GM19438 (cell line): ENCODE data around the gene RGS9.

Experiments used
- ATAC-seq: cut with Tn5 transposase; IDR thresholded peaks from one replicate; pipeline ENCODE4 v1.9.1; 2021; ENCODE audit warnings: low read depth; ENCODE audit not compliant: unreplicated experiment

The RGS9 gene

DNA sequence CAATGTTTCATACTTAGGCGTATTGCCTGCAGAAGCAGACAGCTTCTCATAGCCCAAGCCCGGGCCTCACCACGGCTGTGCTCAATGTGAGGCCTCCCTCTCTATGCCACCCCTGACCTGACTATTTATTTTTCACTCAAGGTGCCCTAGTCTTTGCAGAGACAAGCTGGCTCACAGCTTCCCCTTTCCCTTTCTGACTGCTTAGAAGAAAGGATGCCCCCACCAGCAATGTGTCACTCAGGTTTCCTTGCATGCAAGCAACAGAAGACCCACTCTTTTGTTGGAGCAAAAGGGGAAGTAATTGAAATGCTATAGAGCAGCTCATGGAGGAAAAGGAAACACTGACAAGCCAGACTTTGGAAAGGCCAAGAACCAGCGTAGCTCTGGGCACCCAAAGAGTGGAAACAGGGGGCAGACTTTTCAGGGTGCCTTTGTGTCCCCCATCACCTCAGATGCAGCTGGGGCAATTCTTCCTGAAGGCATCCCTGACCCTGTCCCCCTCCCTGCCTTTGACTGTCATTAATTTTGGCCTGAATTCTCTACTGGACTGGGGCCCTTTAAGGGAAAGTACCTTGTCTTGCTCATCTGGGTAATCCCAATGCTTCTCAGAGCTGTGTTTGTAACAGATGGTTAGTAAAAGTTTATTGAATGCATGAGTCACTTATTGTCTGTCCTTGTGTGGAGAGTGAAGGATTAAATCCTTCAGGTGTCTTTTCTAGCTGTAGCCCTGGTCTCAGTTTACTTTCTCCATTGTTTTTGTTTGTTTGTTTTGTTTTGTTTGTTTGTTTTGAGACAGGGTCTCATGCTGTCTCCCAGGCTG lies 17.8 kb downstream of the RGS9 start:
- ATAC-seq, result peak; percentile 91

DNA sequence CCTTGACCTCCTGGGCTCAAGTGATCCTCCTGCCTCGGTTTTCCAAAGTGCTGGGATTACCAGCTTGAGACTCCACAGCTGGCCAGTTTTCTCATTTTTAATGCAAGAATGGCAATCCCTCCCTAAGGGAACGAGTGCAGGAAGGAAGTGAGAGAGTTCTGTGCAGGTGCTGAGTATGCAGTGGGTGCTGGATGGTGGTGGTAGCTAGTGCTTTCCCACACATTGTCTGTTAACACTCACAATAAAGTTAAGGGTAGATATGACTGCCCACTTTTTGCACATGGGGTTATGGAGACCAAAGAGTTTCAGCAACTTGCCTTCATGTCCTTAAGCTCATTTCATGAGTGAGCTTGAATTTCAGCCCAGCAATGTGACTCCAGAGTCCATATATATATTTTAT lies 18.5 kb downstream of the RGS9 start:
- peak; percentile 55 for ATAC-seq

DNA sequence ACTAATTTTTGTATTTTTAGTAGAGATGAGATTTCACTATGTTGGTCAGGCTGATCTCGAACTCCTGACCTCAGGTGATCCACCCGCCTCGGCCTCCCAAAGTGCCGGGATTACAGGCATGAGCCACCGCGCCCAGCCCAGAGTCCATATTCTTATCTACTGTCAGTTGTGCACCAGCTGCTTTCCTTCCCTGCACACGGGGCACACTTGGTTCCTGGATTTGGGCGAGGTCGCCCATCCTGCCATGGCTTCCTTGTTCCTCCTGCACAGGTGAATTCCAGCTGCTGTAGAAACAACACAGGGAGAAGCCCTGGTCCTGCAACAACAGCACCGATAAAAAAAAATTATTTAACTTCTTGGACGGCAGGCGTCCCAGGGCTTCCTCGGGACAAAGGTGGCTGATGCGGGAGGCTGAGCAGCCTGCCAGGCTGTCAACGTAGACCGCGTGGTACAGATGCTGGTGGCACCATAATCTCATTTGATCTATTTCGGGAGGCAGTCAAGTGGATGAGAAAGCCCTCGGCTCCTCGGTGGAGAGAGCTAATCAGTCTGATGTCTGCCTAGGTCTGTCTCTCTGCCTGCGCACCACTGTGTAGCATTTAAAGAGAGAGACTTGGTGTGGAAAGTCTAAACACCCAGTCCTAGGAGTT lies 19.1 kb downstream of the RGS9 start:
- no peak for ATAC-seq

DNA sequence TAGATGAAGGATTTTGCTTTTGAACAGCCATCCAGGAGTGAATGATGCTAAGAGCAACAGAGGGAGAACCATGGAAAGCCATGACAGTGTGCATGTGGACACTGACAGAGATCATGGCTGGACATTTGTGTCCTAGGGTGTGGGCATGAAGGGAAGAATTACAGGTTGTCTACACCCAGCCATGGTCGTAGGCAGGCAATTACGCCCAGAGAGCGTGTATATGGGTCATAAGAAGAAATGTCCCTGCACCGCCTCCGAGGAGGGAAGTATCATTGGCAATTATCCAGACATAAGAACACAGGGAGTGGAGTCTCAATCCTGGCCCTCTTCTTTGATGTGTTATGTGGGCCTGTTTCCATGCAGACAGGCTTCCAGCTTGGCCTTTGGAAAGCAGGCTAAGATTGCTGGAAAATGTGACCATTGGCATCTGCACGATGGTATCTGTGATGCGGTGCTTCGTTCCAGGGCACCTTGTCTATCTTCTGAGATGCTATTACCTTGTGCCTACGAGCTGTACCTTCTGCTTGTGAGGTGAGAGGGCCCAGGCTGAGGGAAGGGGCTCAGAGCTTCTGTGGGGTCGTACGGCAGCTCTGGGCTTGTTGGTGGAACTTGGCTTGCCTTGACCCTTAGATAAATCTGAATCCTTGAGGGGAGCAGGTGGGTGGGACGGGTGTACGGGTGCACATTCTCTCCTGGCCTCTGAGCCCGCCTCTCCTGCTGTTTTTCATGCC lies 19.8 kb downstream of the RGS9 start:
- ATAC-seq, result no peak

DNA sequence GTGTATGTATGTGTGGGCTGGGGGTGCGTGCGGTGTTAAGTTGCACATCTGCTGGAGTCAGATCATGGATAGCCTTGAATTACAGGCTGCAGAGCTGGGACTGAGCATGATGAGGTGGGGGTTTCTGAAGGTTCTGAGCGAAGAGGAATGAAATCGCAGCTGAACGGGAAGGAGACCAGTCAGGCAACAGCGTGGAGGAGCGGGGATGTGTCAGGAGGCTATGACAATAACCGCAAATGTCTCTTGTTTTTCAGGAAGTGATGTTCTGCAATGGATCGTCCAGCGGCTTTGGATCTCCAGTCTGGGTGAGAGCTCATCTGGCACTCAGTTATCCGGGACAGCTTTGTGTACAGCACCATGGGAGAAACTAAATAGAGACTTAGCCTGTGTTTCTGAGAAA lies 20.9 kb downstream of the RGS9 start:
- no peak for ATAC-seq

DNA sequence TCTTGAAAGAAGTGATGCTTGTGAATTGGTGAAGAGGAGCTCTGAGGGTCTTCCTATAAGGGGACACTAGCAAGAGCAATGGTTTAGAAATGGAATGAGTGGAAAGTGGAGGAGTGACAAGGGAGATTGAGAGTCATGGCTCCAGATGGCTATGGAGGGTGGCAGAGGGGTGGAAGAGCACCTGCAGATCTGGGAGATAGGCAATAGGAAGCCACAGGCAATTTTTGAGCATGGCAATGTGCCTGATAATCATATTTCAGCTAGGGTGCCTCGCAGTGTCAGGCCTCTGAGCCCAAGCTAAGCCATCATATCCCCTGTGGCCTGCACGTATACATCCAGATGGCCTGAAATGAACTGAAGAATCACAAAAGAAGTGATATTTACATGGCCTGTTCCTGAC lies 21.5 kb downstream of the RGS9 start:
- no peak for ATAC-seq

DNA sequence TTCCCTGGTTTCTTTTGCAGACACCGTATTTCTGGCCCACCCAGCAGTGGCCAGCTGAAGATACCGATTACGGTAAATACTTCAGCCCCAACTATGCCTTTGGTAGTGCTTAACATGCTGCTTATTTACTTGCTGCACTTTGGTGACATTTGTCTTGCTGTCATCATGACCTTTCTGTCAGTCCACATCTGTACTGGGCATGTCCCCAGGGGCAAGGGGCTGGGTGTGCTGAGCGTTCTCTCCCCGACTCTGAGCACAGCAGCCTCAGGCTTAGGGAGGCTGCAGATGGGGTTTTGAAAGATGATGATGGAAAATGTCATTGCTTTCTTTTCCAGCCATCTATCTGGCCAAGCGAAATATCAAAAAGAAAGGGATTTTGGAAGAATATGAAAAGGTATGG lies 23.3 kb downstream of the RGS9 start:
- no peak for ATAC-seq

DNA sequence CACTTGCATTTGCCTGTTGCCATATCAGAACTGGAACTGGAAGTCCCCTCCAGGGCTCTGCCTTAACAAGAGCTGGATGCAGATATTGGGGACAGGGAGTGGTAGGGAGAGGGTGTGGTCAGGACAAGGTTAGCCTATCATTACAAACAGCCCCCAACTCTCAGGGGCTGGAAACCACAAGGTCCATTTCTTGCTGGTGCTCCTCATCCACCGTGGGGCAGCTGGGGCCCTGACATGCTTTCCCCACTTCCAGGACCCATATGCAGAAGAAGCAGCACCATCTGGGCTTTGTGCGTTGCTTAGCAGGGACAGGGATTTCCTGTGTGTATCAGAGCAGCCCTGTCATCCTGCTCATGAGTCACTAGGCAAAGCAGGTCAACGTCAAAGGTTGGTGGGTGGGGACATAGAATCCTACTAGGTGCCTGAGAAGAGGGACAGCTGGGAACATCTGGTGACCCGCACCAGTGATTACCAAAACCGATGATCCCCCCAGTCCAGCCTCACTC lies 26.9 kb downstream of the RGS9 start:
- ATAC-seq, result peak; percentile 97

DNA sequence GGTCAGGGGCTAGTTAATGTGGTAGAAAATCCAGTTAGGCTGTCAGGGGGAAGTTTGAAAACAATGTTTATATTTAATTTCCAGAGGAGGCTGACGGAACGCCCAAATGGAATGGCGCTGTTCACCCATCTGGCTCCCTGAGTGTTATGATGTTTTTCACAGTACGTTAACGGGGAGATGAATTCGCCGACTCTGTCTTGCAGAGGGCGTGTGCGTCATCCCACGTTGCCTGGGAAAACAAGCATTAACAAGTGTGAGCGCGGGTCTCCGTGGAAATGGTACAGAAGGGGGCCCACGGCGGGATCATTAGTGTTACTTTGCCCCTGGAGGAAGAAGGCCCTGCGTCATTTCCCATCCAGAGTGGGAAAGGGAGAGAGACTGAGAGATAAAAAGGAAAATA lies 29.6 kb downstream of the RGS9 start:
- ATAC-seq, result no peak

DNA sequence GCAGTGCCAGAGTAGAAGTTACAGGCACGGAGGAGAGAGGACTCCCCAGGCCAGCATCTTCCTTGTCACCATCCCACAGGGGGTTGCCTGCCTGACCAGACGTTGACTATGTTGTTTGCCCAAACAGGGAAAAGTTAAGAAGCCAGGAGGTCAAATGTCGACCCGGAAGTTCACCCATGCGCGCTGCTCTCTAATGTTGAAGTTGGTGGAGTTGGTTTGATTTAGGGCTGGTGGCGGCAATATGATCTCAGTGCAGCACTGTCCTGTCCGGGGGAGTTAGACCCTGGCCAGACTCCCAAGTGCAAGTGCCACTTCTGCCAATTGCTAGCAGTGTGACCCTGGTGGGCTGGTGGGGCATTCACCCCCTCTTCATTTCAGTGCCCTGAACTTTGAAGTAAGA lies 30.4 kb downstream of the RGS9 start:
- ATAC-seq, result no peak

DNA sequence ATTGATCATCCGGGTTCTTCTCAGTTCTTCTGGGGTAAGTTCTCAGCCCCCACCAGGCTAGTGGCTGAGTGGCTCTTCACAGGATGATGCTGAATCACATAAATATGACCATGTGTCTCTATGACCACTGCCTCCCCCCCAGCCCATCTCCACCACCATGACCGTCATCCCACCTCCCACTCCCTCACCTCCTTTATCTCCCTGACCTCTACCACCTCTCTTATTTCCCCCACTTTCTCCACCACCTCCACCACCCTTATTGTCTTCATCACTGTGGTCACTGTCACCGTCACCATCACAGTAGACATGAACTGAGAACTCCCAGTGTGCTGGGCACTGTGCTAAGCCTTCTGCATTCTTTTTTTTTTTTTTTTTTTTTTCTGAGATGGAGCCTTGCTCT lies 32.5 kb downstream of the RGS9 start:
- no peak for ATAC-seq

DNA sequence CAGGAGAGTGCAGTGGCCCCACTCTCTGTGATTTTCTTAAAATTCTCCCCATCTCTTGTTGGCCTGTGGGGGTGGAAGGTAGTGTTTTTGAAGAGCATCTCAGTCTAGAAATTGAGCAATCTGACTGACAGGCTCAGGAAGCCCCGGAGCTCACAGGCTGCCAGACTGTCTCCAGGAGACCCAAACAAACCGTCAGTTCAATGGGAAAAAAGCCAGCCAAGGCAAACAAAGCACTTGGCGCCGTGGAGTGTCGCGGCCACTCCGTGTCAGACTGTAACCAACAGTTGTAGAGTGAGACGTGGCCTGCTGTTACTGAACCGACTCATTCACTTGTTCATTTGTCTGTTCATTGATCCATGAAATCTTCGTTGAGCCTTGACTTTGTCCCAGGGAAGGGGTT lies 33.7 kb downstream of the RGS9 start:
- no peak for ATAC-seq

DNA sequence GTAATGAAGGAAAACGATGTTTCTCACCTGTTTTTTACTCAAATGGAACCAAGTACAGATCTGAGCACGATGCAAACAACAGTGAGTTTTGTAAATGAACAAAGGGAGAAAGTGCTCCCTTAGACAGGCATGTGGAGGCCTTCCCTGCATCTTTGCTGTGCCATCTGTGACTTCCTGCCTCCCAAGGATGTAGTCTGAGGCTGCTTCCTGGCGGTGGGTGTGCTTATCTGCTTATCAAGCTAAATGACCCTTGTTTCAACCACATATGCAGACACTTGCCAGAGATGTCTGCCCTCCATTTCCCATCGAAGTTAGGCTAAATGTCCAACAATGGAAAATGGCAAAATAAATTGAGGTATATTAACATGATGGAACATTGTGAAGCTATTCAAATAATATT lies 34.6 kb downstream of the RGS9 start:
- ATAC-seq, result no peak

DNA sequence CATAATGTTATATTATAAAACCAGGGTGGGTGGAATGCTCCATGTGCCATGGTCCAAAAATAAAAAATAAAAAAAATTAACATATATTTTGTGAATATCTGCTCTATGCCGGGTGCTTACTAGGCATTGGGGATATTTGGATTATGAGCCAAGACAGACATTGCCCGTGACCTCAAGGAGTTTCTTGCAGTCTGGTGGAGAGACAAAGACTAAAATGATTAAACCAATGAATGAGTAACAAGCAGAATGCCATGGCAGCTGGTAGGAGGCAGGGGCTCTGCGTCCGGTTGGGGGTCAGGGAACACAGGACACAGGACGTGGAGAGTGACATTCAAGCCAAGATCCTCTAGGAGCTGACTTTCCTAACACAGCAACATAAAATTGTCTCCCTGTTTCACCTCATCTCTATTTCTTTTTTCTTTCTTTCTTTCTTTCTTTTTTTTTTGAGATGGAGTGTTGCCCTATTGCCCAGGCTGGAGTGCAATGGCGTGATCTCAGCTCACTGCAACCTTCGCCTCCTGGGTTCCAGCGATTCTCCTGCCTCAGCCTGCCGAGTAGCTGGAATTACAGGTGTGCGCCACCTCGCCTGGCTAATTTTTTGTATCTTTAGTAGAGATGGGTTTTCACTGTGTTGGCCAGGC lies 35.4 kb downstream of the RGS9 start:
- no peak for ATAC-seq

DNA sequence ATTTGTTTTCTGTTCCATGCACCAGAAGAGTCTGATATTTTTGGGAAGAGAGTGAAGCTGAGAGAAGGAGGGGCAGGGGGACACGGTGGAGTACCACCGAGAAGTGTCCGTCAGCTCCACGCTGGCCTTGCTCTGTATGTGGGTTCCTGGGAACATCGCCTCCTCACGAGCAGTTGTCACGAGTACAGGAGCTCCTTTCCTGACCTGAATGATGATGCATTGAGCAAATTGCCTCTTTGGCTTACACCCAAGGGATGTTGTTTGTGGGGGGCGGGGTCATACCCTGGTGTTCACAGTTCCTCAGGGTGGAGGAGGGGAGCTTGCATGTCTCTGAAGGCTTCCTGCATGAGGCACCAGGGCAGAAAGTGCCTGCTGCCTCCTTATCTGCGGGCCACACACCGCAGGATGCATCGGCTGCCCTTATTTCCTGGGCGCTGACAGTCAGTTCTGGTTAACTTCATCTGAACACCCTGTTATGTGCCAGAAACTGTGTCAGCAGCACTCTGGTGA lies 36.2 kb downstream of the RGS9 start:
- ATAC-seq, result no peak

DNA sequence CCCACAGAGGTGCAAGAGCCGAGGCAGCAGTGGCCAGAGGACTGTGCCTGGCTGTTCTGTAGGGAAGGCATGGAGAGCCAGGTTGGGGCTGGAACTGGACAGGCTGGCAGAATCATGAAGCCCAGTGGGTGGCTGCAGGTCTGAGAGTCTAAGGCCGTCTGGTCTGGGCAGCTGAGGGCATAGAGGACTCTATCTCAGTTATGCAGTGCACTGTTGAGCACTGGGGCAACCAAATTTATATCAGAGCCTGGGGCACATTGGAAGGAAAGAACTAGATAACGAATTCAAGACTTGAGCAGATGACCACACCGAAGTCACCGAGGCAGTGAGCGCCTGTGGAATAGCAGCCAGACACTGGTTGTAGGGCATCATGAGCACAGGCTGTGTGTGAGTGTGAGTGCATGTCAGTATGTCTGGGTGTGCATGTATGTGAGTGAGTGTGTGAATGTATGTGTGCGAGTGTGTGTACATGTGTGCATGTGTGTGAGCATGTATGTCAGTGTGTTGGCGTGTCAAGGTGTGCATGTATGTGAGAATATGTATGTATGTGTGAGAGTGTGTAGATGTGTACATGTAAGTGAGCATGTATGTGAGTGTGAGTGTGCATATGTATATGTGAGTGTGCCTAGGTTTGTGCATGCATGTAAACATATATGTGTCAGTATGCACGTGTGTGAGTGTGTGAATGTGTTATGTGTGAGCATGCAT lies 37.0 kb downstream of the RGS9 start:
- ATAC-seq, result no peak

DNA sequence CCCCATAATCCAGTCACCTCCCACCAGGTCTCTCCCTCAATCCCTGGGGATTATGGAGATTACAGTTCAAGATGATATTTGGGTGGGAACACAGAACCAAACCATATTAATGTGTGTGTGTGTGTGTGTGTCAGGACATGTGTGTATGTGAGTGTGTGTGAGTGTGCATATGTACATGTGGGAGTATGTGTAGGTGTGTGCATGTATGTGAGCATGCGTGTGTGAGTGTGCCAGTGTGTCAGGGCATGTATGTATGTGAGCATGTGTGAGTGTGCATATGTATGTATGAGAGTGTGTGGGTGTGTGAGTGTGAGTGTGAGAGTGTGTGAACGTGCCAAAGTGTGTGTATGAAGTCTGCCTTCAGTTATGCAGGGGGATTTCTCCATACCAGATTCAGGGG lies 37.8 kb downstream of the RGS9 start:
- no peak for ATAC-seq

DNA sequence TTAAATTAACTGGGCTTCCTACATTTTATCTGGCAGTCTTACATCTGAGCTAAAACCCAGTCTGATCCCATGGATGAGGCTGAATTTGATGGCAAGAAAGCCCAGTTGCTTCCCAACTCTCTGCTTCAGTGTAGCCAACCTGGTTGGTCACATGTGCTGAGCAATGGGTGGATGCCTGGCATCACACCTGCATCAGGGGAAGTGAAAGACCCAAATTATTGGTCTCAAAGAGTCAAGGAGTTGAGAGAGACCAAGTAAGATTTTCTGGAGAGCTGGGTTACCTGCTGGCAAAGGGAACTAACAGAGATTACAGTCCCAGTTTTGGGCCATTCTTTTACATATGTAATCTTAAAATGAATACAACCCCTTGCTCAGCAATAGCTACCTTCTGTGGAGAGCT lies 38.8 kb downstream of the RGS9 start:
- no peak for ATAC-seq

DNA sequence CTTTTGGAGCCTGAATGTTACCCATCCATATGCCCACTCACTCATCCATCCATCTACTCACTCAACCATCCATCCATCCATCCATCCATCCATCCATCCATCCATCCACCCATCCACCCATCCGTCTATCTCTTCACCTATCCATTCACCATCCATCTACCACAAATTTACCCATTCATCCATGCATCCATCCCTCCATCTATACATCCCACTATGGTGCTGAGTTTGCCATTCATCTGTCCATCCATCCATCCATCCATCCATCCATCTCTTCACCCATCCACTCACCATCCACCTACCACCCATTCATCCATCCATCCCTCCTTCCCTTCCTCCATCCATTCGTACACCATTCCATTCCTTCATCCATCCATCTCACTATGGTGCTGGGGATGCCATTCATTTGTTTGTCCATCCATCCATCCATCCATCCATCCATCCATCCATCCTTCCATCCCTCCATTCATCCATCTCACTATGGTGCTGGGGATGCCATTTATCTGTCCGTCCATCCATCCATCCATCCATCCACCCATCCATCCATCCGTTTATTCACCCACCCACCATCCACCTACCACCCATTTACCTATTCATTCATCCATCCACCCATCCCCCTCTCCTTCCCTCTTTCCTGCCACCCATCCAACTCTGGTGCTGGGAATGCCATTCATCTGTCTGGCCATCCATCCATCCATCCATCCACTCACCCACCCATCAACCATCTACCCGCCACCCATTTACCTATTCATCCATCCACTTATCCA lies 39.7 kb downstream of the RGS9 start:
- ATAC-seq, result no peak
